RWPE2 (cell line): ENCODE measurements around the gene GP1BA.
A peak's percentile ranks its signal among the peaks of the same experiment; 100 is the strongest.

Experiments used
- ATAC-seq: fragments of 200-7000 bp; cut with Tn5 transposase; 3 replicates; pipeline ENCODE4 v1.9.1; 2021; ENCODE audit warnings: low read depth
- DNase-seq: peaks from one replicate; pipeline ENCODE4 v3.0.0-alpha.2; 2020; ENCODE audit warnings: low spot score
- H3K27ac ChIP-seq: fragments of 450-650 bp; 2 replicates; pipeline ENCODE4 v1.5.1; 2017; ENCODE audit warnings: mild to moderate bottlenecking; ENCODE audit not compliant: poor library complexity, severe bottlenecking
- H3K27me3 ChIP-seq: fragments of 250-450 bp; sonication (Bioruptor Pico); 2 replicates; pipeline ENCODE4 v1.5.1; 2021; ENCODE audit warnings: mild to moderate bottlenecking, moderate library complexity; ENCODE audit not compliant: insufficient read depth, poor library complexity, severe bottlenecking
- H3K36me3 ChIP-seq: fragments of 250-450 bp; sonication (Bioruptor Pico); 2 replicates; pipeline ENCODE4 v1.5.1; 2020; ENCODE audit warnings: low read depth, mild to moderate bottlenecking, moderate library complexity
- H3K4me1 ChIP-seq: fragments of 250-450 bp; sonication (Bioruptor Pico); 2 replicates; pipeline ENCODE4 v1.5.1; 2021; ENCODE audit warnings: mild to moderate bottlenecking, moderate library complexity; ENCODE audit not compliant: insufficient read depth, poor library complexity, severe bottlenecking
- H3K4me3 ChIP-seq: fragments of 250-450 bp; sonication (Bioruptor Pico); 2 replicates; pipeline ENCODE4 v1.5.1; 2021; ENCODE audit warnings: mild to moderate bottlenecking, moderate library complexity; ENCODE audit not compliant: severe bottlenecking
- H3K9me3 ChIP-seq: fragments of 250-450 bp; sonication (Bioruptor Pico); 2 replicates; pipeline ENCODE4 v1.5.1; 2021; ENCODE audit warnings: mild to moderate bottlenecking, moderate library complexity; ENCODE audit not compliant: severe bottlenecking
- TF ChIP-seq, protein P1 (sequence below): fragments of 450-650 bp; IDR thresholded peaks from one replicate; pipeline ENCODE4 v1.5.1; 2017; ENCODE audit warnings: mild to moderate bottlenecking, moderate library complexity; ENCODE audit not compliant: poor library complexity, severe bottlenecking

Gene GP1BA

DNA sequence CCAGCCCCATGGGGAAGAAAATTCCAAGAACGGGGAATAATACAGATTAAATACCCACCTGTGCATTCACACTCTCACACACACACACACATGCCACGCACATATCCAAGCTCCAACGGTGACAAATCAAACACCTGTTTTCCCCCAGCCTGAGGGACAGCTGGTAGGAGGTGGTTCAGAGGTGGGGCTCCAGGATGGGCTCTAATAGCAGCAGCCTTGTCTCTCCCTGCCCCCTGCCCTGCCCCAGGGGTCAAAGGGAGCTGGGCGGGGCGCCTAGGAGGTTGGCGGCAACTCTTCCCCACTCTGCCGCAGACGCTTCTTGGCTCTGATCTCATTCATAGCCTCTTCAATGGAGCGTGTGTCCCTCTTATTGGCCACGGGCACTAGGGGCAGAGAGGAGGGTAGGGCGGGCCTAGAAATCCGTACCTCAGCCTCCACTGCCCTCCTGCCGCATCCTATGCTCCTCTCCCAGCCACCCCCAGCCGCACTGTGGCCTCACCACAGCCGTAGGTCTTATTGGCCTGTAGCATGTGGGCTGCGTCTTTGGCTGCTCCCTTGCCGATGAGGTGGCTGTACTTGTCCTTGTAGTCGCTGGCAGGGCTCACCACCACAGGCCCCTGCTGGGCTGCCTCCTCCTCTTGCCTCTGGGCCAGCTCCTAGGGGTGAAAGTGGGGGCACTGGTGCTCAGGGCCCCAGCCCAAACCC, 27.3 kb downstream of the GP1BA start:
- TF ChIP-seq, protein P1, sequence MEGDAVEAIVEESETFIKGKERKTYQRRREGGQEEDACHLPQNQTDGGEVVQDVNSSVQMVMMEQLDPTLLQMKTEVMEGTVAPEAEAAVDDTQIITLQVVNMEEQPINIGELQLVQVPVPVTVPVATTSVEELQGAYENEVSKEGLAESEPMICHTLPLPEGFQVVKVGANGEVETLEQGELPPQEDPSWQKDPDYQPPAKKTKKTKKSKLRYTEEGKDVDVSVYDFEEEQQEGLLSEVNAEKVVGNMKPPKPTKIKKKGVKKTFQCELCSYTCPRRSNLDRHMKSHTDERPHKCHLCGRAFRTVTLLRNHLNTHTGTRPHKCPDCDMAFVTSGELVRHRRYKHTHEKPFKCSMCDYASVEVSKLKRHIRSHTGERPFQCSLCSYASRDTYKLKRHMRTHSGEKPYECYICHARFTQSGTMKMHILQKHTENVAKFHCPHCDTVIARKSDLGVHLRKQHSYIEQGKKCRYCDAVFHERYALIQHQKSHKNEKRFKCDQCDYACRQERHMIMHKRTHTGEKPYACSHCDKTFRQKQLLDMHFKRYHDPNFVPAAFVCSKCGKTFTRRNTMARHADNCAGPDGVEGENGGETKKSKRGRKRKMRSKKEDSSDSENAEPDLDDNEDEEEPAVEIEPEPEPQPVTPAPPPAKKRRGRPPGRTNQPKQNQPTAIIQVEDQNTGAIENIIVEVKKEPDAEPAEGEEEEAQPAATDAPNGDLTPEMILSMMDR = no peak
- no peak for DNase-seq
- H3K36me3 ChIP-seq = peaks cover 15% of the 10 kb centered on the region; the same call in 1 of the 2 replicates
- no peak for ATAC-seq
- H3K27ac ChIP-seq = no peak overlapping the region
- H3K4me1 ChIP-seq = no peaks in the 10 kb centered on the region
- no peaks in the 10 kb centered on the region for H3K27me3 ChIP-seq
- no peak overlapping the region for H3K4me3 ChIP-seq
- H3K9me3 ChIP-seq = no peaks in the 10 kb centered on the region

DNA sequence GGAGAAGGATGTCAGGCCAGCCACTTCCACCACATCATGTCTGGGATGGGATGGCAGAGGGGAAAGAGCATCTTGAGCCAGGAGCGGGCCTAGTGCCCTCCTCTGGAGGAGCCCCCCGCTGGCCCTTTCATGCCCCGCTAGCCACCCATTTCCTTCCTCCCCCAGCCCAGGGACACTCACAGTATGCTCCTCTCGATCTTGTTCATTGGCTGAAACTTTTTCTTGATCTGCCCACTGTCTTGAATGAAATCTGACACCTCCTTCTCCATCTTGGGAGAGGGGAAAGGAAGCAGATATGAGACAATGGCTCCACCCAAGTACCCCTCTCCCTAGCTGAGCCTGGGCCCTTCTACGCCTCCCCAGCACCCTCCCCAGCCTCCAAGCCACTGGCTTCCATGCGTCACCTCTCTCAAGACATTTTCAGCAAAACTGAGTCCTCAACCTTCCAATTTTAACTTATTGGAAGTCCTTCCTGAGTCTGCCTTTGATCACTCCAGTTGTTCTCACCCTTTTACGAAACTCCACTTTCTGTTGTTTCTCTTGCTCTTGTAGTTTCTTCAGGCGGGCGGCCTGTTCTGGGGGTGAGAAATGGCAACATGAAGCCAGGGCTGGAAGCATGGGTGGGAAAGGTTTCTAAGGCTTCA, 28.3 kb downstream of the GP1BA start:
- no peak for DNase-seq
- TF ChIP-seq, protein P1 = no peak
- Histone ChIP-seq H3K4me1 (no peaks in the 10 kb centered on the region), H3K36me3 (peaks cover 16% of the 10 kb centered on the region), H3K27ac (no peak overlapping the region), H3K9me3 (no peaks in the 10 kb centered on the region), H3K27me3 (no peaks in the 10 kb centered on the region), H3K4me3 (no peak overlapping the region)
- no peak for ATAC-seq

DNA sequence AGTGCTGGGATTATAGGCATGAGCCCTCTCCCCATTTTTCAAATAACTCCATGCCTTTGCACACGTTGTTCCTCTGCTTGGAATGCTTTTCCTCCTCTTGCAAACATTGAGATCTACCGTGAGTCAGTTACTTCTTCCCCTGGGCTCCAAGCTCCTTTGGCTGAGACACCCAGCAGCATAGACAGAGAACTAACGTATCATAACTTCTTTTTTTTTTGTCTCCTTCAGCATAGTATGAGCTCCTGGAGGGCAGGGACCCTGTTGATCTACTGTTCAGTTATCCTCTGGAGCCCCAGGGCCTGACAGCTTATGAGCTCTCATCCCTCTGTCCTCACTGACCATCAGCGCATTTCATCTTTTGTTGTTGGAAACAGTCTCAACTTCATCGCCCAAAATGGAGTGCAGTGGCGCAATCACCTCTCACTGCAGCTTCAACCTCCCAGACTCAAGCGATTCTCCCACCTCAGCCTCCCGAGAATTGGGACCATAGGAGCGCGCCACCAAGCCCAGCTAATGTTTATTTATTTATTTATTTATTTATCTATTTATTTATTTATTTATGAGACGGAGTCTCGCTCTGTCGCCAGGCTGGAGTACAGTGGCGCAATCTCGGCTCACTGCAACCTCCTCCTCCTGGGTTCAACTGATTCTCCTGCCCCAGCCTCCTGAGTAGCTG, 33.4 kb downstream of the GP1BA start:
- H3K4me1 ChIP-seq = peaks cover 12% of the 10 kb centered on the region
- H3K36me3 ChIP-seq = peaks cover 26% of the 10 kb centered on the region
- no peaks in the 10 kb centered on the region for H3K9me3 ChIP-seq
- TF ChIP-seq, protein P1 = no peak
- no peak for ATAC-seq
- no peak for DNase-seq
- peak overlapping the region; percentile 90 for H3K27ac ChIP-seq
- H3K27me3 ChIP-seq = no peaks in the 10 kb centered on the region
- no peak overlapping the region for H3K4me3 ChIP-seq

DNA sequence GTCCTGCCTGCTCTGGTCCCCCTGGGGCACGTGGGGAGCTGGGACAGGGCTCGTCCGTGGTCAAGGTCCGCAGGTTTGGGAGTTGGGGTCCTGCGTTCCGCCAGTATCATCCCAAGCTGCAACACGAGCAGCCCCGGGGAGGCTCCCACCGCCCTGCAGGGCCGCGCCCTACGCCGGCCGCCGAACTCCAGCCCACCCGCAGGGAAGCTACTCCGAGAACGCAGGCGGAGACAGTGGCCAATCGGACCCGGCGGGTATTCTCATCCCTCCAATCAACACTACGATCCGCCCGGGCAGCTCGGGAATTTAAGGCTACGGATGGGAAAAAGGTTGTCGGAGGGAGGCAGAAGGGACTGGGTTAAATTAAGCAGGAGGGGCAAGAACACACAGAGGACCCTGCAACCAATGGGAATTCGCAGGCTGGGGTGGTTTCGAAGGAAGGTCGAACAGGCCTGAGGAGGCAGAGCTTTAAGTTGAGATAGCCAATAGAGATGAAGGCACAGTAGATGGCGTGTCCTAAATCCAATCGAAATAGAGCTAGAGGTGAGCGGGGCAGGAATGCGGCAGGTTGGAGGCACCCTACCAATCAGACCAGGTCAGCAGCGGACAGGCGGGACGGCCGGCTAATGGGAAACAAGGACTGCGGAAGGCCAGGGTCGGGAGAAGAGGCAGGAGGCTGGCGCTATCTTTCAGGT, 34.9 kb downstream of the GP1BA start:
- peak; percentile 89 for ATAC-seq
- Histone ChIP-seq H3K4me3 (peak overlapping the region; percentile 59), H3K9me3 (no peaks in the 10 kb centered on the region), H3K4me1 (peaks cover 12% of the 10 kb centered on the region), H3K27ac (peak overlapping the region; percentile 90), H3K36me3 (peaks cover 20% of the 10 kb centered on the region), H3K27me3 (no peaks in the 10 kb centered on the region)
- peak; percentile 99 for DNase-seq
- TF ChIP-seq, protein P1 = no peak
